ENCODE measurements around the gene BCAS1. TPM values are rescaled to one million over a fixed set of nuclear protein-coding genes. Genes with fewer than 3 reads are reported as not detected.

BCAS1 gene
- total RNA-seq, 1 donor from 2014 or later = 0.81 TPM

DNA sequence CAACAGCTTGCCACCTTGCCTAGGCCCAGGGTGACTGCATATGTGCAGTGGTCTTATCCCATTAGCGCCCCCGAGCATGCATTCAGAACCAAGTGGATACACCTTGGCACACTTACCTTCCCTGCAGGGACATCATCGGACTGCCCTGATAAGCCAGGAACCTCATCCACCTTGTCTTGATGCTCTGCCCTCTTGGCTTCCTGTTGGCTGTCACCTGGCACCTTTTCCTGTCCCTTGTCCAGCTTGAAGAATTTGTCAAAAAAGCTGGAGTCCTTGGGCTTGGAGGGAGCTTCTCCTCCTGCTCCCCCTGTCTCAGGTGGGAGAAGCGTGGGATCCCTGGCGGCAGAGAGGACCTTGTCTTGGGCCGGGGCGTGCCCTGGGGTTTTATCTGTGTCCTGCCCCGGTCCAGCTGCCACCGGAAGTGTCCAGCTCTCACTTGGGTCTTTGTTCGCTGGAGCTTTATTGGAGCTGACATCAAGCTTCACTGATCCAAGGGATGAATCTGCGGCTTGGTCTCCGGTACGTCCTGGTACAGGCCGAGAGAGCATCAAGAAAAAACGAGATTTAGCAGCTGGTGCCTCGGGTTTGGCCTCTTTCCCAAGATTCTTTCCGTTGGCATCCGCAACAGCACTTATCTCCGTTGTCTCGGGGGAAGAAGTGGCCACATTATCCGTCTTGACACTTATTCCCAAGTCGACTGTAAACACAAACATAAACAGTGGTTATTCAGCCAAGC lies 42.0 kb downstream of the BCAS1 start:
- ATAC-seq = no peak
- TF ChIP-seq CTCF (IDR thresholded peaks at IDR 0.05) = no peak
- Histone ChIP-seq H3K27me3 (no peaks in the 10 kb centered on the region), H3K36me3 (no peaks in the 10 kb centered on the region), H3K9me3 (no peaks in the 10 kb centered on the region), H3K4me3 (no peak overlapping the region), H3K27ac (no peak overlapping the region), H3K4me1 (no peaks in the 10 kb centered on the region)
- intact Hi-C loops (cut with DNase I) = no loop called here
- no peak for DNase-seq

DNA sequence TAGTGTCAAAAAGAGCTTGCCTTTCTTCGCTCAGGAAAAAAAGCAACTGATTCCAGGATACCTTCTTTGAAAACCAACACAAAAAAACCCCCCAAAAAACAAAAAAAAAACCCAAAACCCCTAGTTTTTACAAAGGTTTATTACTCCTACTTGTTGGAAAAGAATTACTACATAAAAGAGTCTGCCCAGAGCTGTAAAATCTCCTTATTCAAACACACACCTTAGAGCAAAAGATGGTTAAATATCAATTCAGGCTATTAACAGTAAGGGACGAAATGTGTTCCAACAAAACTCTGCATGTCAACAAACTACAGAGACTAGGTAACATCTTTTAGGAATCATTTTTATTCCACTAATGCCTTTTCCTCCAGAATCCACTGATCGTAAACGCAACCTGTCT lies 42.7 kb downstream of the BCAS1 start:
- no peak for ATAC-seq
- intact Hi-C loops (cut with DNase I) = no loop called here
- no peaks in the 10 kb centered on the region for H3K27me3 ChIP-seq
- H3K4me3 ChIP-seq = no peak overlapping the region
- no peaks in the 10 kb centered on the region for H3K9me3 ChIP-seq
- H3K27ac ChIP-seq = no peak overlapping the region
- no peaks in the 10 kb centered on the region for H3K4me1 ChIP-seq
- no peaks in the 10 kb centered on the region for H3K36me3 ChIP-seq
- TF ChIP-seq CTCF (IDR thresholded peaks at IDR 0.05) = no peak
- no peak for DNase-seq

- H3K27ac ChIP-seq = no peak overlapping the region
- no peak for ATAC-seq
- TF ChIP-seq CTCF (IDR thresholded peaks at IDR 0.05) = no peak
Observed at GRCh38 chr20:54026295-54027064, 43.9 kb downstream of the BCAS1 start.

DNA sequence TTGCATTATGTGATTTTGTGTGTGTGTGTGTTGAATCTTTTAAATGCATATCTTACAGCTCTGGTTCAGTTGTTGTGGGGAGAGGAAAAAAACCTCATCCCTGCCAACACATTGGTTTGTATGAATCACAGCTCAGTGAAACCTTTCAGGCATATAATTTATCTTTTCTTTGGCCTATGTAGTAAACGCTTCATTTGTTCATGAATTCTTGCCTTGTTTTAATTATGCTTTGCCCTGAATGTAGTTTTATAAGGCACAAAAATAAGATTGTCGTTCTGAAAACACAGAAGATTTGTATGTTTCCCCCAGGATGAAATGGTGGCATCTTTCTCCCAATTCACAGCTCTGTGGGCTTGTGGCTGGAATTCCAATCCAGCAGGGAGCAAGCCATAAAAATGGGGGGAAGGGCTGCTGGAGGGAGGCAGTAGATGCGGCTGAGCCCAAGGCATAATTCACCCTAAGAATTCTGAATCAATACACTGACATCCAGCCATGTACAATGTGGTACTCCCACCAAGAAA lies 45.1 kb downstream of the BCAS1 start:
- Histone ChIP-seq H3K4me1 (no peaks in the 10 kb centered on the region), H3K27ac (no peak overlapping the region), H3K27me3 (no peaks in the 10 kb centered on the region), H3K9me3 (no peaks in the 10 kb centered on the region), H3K4me3 (no peak overlapping the region), H3K36me3 (no peaks in the 10 kb centered on the region)
- intact Hi-C loops (cut with DNase I) = no loop called here
- DNase-seq = no peak
- TF ChIP-seq CTCF (IDR thresholded peaks at IDR 0.05) = no peak
- no peak for ATAC-seq

More at GRCh38 chr20:54026295-54027064, 43.9 kb downstream of the BCAS1 start:
- Histone ChIP-seq H3K4me1 (no peaks in the 10 kb centered on the region), H3K36me3 (no peaks in the 10 kb centered on the region), H3K27me3 (no peaks in the 10 kb centered on the region), H3K4me3 (no peak overlapping the region), H3K9me3 (no peaks in the 10 kb centered on the region)
- intact Hi-C loops (cut with DNase I) = no loop called here
- no peak for DNase-seq

- no peaks in the 10 kb centered on the region for H3K27me3 ChIP-seq
- no peaks in the 10 kb centered on the region for H3K9me3 ChIP-seq
- no peak for ATAC-seq
- no peaks in the 10 kb centered on the region for H3K4me1 ChIP-seq
- no peak overlapping the region for H3K4me3 ChIP-seq
- intact Hi-C loops (cut with DNase I) = no loop called here
- no peaks in the 10 kb centered on the region for H3K36me3 ChIP-seq
- no peak overlapping the region for H3K27ac ChIP-seq
- no peak for DNase-seq
- no peak for TF ChIP-seq CTCF (IDR thresholded peaks at IDR 0.05)
Observed at GRCh38 chr20:54023406-54023805, 47.0 kb downstream of the BCAS1 start.

Measured in upper lobe of right lung (tissue), 1 donor.